Lower leg skin (tissue), 3 donors: ENCODE measurements around the gene PSTK.

Source experiments
- POLR2A ChIP-seq, 2 donors: fragments of 450-650 bp; IDR thresholded peaks; one replicate each; pipeline ENCODE4 v1.6.1; 2016 to 2017; ENCODE audit warnings: antibody characterized with exemption in 2 of 2, mild to moderate bottlenecking in 1 of 2, moderate library complexity in 1 of 2
- TF ChIP-seq, protein P1 (sequence below), 3 donors: fragments of 450-650 bp; IDR thresholded peaks; one replicate each; pipeline ENCODE4 v1.5.1; 2016; ENCODE audit warnings: antibody characterized with exemption in 3 of 3, mild to moderate bottlenecking in 3 of 3, moderate library complexity in 2 of 3

DNA sequence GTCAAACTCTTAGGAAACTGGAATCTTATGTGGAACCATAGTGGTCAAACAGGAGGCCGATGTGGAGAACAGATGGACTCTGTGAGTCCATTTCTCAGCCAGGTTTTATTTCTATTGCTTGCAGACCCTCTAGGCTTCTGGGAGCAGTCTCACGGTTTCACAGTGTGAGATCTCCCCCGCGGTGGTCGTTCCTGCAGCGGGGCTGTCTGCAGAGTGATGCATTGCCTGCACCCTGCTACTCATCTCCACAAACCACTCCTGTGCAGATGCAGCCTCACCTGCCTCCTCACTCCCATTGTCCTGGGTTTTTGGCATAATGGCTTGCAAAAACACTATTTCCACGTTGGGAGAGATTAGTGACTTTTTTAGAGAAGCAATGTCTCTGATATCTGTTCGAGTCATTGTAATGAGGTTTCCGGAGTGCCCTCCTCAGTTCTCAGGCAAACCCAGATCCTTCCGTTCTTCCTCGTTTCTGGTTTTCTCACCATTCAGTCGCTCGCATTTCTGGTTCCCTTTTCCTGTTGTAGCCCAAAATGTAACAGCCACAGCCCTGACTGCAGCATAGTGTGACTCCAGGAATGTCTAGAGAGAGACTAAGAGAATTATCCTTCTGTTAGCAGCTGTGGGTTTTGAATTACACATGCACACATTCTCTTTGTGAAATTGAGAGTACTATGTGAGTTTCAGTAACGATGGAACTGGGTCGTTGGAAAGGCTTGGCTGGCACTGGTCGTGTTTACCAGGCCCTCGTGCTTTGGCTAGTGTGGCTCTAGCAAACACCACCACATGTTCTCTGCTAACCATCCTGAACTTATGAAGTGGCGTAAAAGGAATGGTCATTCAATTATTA, 58.8 kb downstream of the PSTK start:
- TF ChIP-seq, protein P1, sequence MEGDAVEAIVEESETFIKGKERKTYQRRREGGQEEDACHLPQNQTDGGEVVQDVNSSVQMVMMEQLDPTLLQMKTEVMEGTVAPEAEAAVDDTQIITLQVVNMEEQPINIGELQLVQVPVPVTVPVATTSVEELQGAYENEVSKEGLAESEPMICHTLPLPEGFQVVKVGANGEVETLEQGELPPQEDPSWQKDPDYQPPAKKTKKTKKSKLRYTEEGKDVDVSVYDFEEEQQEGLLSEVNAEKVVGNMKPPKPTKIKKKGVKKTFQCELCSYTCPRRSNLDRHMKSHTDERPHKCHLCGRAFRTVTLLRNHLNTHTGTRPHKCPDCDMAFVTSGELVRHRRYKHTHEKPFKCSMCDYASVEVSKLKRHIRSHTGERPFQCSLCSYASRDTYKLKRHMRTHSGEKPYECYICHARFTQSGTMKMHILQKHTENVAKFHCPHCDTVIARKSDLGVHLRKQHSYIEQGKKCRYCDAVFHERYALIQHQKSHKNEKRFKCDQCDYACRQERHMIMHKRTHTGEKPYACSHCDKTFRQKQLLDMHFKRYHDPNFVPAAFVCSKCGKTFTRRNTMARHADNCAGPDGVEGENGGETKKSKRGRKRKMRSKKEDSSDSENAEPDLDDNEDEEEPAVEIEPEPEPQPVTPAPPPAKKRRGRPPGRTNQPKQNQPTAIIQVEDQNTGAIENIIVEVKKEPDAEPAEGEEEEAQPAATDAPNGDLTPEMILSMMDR (IDR thresholded peaks at IDR 0.05) = no peak
- TF ChIP-seq POLR2A (IDR thresholded peaks at IDR 0.05) = no peak
